Gastroesophageal sphincter (tissue), 3 donors: ENCODE results near the gene TUBB6.

Experiments
- CTCF ChIP-seq, 4 experiments: fragments of 200-600 bp in 2 of 4; fragments of 450-650 bp in 2 of 4; sonication (generic) in 1 of 4; IDR thresholded peaks; one replicate each; pipeline ENCODE4 v1.5.1; 2017 to 2019; ENCODE audit warnings: antibody characterized with exemption in 4 of 4, mild to moderate bottlenecking in 2 of 4, moderate library complexity in 2 of 4
- EP300 ChIP-seq: sonication (generic); formaldehyde crosslinking; IDR thresholded peaks from one replicate; pipeline ENCODE4 v1.6.1; 2017; ENCODE audit warnings: antibody characterized with exemption, mild to moderate bottlenecking
- POLR2A ChIP-seq, 2 donors: fragments of 450-650 bp; IDR thresholded peaks; one replicate each; pipeline ENCODE4 v1.6.1; 2017; ENCODE audit warnings: antibody characterized with exemption in 2 of 2, mild to moderate bottlenecking in 2 of 2, moderate library complexity in 1 of 2
- POLR2AphosphoS5 ChIP-seq: sonication (generic); formaldehyde crosslinking; IDR thresholded peaks from one replicate; pipeline ENCODE4 v1.6.1; 2017; ENCODE audit warnings: antibody characterized with exemption

- TF ChIP-seq POLR2A (IDR thresholded peaks at IDR 0.05) (peak; percentile 82), CTCF (IDR thresholded peaks at IDR 0.05) (peak in 3 of 4 experiments; percentile 22 to 30 (median 30)), POLR2AphosphoS5 (peak; percentile 96), EP300 (no peak)
Measured at GRCh38 chr18:12307701-12308385, at the start of gene TUBB6.
